ENCODE data around the gene DNAH17.

DNAH17 gene

DNA sequence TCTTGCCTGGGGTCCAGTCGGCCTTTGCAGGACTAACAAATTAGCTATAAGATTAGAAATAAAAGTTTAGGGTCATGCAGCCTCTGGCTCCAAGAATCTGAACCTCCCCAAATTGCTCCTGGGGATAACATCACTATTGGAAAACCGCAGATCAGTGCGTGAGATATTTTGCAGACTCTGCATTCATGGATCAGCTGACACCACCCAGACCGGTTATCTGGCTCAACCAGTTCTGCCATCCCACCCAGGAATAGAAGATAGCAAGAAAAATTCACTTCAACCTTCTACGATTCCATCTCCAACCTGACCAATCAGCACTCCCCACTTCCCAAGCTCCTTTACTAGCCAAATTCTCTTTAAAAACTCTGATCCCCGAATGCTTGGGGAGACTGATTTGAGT is 203.0 kb downstream of the DNAH17 start:
- no peak for DNase-seq (ENCODE audit: low read depth, low spot score)

Data from activated naive CD8-positive, alpha-beta T cell treated with anti-CD3 and anti-CD28 coated beads, Interleukin-2, amount 50 U/mL, for 16 hours (primary cell).